SU-DHL-6 (cell line): ENCODE results near the gene NR2F1-AS1.

ENCODE experiments used
- H2AFZ ChIP-seq: fragments of 200-600 bp; sonication (generic); 2 replicates; pipeline ENCODE4 v1.6.1; 2014; ENCODE audit warnings: low read depth, mild to moderate bottlenecking, moderate library complexity, mixed read lengths, antibody characterized with exemption, low read length; ENCODE audit not compliant: severe bottlenecking
- H3F3A ChIP-seq: fragments of 200-600 bp; shearing (Covaris generic); 2 replicates; pipeline ENCODE4 v1.6.0; 2016; ENCODE audit warnings: antibody characterized with exemption, mild to moderate bottlenecking; ENCODE audit not compliant: insufficient read depth
- H3K27ac ChIP-seq: fragments of 200-600 bp; sonication (generic); 2 replicates; pipeline ENCODE4 v1.5.1; 2016; ENCODE audit warnings: low read depth, mild to moderate bottlenecking, low read length, moderate library complexity, mixed read lengths
- H3K27me3 ChIP-seq: fragments of 200-600 bp; sonication (generic), shearing (Covaris generic); 2 replicates; pipeline ENCODE4 v1.6.0; 2014; ENCODE audit warnings: mild to moderate bottlenecking, low read length
- H3K36me3 ChIP-seq: fragments of 200-600 bp; sonication (generic); 2 replicates; pipeline ENCODE4 v1.6.1; 2014; ENCODE audit warnings: mild to moderate bottlenecking, low read length, mixed read lengths
- H3K4me2 ChIP-seq: fragments of 300-600, 200-600 bp; shearing (Covaris generic), sonication (generic); 2 replicates; pipeline ENCODE4 v1.6.0; 2014; ENCODE audit warnings: low read length, low read depth, mild to moderate bottlenecking; ENCODE audit not compliant: poor library complexity, severe bottlenecking
- H3K4me3 ChIP-seq: fragments of 200-600 bp; sonication (generic); 2 replicates; pipeline ENCODE4 v1.5.1; 2014; ENCODE audit warnings: antibody characterized with exemption, low read length, mild to moderate bottlenecking, mixed read lengths; ENCODE audit not compliant: insufficient read depth, poor library complexity, severe bottlenecking
- H3K79me2 ChIP-seq: fragments of 200-600 bp; sonication (generic); 2 replicates; pipeline ENCODE4 v1.6.1; 2014; ENCODE audit warnings: mild to moderate bottlenecking, low read length, moderate library complexity; ENCODE audit not compliant: insufficient read depth
- H3K9ac ChIP-seq: fragments of 200-600 bp; sonication (generic); 2 replicates; pipeline ENCODE4 v1.7.0; 2014; ENCODE audit warnings: mild to moderate bottlenecking, low read length
- H3K9me2 ChIP-seq: fragments of 200-600 bp; sonication (generic); replicated peaks from 2 replicates; pipeline ENCODE4 v1.6.1; 2014; ENCODE audit warnings: low read length; ENCODE audit not compliant: insufficient read depth
- H3K9me3 ChIP-seq: fragments of 200-600 bp; sonication (generic); 2 replicates; pipeline ENCODE4 v1.6.1; 2014; ENCODE audit warnings: low read length, mixed read lengths; ENCODE audit not compliant: insufficient read depth
- H4K20me1 ChIP-seq: fragments of 200-600 bp; sonication (generic); 2 replicates; pipeline ENCODE4 v1.6.1; 2014; ENCODE audit warnings: low read depth, mild to moderate bottlenecking, antibody characterized with exemption, low read length, moderate library complexity, mixed read lengths
- EZH2phosphoT487 ChIP-seq: fragments of 200-600 bp; sonication (generic), shearing (Covaris generic); conservative IDR thresholded peaks from 2 replicates; pipeline ENCODE4 v1.6.1; 2018; ENCODE audit warnings: mild to moderate bottlenecking, antibody characterized with exemption, low read length, moderate library complexity, mixed read lengths
- TF ChIP-seq, protein P1 (sequence below): fragments of 200-600 bp; sonication (generic); IDR thresholded peaks from one replicate; pipeline ENCODE4 v1.5.1; 2017; ENCODE audit warnings: antibody characterized with exemption, mild to moderate bottlenecking, low read length, moderate library complexity; ENCODE audit not compliant: insufficient read depth, poor library complexity, severe bottlenecking

The NR2F1-AS1 gene

GRCh38 chr5:93572608-93573353 lies 8.2 kb downstream of the NR2F1-AS1 start:
- Histone ChIP-seq H3K79me2 (no peaks in the 10 kb centered on the region), H3F3A (no peaks in the 10 kb centered on the region), H3K9ac (no peak overlapping the region), H4K20me1 (no peaks in the 10 kb centered on the region), H3K4me3 (no peak overlapping the region), H3K27me3 (no peaks in the 10 kb centered on the region), H3K9me2 (no peaks in the 10 kb centered on the region), H3K27ac (no peak overlapping the region), H2AFZ (no peak overlapping the region), H3K9me3 (no peaks in the 10 kb centered on the region), H3K4me2 (no peak overlapping the region), H3K36me3 (no peaks in the 10 kb centered on the region)
- no peak for TF ChIP-seq EZH2phosphoT487
- TF ChIP-seq, protein P1, sequence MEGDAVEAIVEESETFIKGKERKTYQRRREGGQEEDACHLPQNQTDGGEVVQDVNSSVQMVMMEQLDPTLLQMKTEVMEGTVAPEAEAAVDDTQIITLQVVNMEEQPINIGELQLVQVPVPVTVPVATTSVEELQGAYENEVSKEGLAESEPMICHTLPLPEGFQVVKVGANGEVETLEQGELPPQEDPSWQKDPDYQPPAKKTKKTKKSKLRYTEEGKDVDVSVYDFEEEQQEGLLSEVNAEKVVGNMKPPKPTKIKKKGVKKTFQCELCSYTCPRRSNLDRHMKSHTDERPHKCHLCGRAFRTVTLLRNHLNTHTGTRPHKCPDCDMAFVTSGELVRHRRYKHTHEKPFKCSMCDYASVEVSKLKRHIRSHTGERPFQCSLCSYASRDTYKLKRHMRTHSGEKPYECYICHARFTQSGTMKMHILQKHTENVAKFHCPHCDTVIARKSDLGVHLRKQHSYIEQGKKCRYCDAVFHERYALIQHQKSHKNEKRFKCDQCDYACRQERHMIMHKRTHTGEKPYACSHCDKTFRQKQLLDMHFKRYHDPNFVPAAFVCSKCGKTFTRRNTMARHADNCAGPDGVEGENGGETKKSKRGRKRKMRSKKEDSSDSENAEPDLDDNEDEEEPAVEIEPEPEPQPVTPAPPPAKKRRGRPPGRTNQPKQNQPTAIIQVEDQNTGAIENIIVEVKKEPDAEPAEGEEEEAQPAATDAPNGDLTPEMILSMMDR, result no peak

DNA sequence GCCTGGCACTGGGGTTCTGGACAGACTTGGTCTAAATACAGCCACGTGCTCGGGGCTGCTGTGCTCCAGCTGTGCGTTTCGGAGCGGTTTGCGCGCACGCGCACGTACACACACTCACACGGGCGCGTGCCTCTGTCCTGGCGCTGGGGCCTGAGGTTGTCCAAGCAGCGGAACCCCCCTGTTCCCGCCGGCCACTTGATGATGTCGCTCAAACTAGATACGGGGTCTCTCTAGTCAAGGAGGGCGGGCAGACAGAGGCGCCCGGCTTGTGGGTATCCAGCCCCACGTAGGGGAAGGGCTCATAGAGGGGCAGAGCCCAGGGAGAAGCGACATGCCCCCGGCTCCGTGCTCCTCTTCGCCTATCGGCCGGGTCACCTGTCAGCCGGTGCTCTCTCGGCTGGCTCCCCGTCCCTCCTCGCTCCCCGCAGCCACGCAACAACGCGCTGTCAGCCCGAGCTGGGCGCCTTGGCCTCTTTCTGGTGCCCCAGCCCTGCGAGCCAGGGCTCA lies 8.9 kb downstream of the NR2F1-AS1 start:
- no peak for TF ChIP-seq EZH2phosphoT487
- TF ChIP-seq, protein P1, result no peak
- no peaks in the 10 kb centered on the region for H3K9me2 ChIP-seq
- H3K9me3 ChIP-seq, result no peaks in the 10 kb centered on the region
- no peak overlapping the region for H3K9ac ChIP-seq
- H3K4me3 ChIP-seq, result no peak overlapping the region
- H2AFZ ChIP-seq, result no peak overlapping the region
- H3K79me2 ChIP-seq, result no peaks in the 10 kb centered on the region
- no peak overlapping the region for H3K27ac ChIP-seq
- no peaks in the 10 kb centered on the region for H3F3A ChIP-seq
- no peaks in the 10 kb centered on the region for H3K27me3 ChIP-seq
- H3K4me2 ChIP-seq, result no peak overlapping the region
- no peaks in the 10 kb centered on the region for H3K36me3 ChIP-seq
- H4K20me1 ChIP-seq, result no peaks in the 10 kb centered on the region

- H3K79me2 ChIP-seq, result no peaks in the 10 kb centered on the region
These were observed 9.7 kb downstream of the NR2F1-AS1 start for GRCh38 chr5:93571114-93571949.

More at GRCh38 chr5:93571114-93571949, 9.7 kb downstream of the NR2F1-AS1 start:
- Histone ChIP-seq H3K9me2 (no peaks in the 10 kb centered on the region), H3F3A (no peaks in the 10 kb centered on the region), H3K27ac (no peak overlapping the region), H3K4me3 (no peak overlapping the region), H3K9ac (no peak overlapping the region), H3K9me3 (no peaks in the 10 kb centered on the region), H4K20me1 (no peaks in the 10 kb centered on the region), H2AFZ (no peak overlapping the region), H3K36me3 (no peaks in the 10 kb centered on the region), H3K27me3 (no peaks in the 10 kb centered on the region), H3K4me2 (no peak overlapping the region)
- TF ChIP-seq, protein P1, result no peak
- TF ChIP-seq EZH2phosphoT487, result no peak
